Amygdala (tissue), 56 donors: ENCODE measurements around the gene KIF12.
A peak's percentile ranks its signal among the peaks of the same experiment; 100 is the strongest.

Source experiments
- DNase-seq, 56 donors: peaks; one replicate each; lab custom pipeline; 2025; lab: John Stamatoyannopoulos, UW

KIF12 gene

DNA sequence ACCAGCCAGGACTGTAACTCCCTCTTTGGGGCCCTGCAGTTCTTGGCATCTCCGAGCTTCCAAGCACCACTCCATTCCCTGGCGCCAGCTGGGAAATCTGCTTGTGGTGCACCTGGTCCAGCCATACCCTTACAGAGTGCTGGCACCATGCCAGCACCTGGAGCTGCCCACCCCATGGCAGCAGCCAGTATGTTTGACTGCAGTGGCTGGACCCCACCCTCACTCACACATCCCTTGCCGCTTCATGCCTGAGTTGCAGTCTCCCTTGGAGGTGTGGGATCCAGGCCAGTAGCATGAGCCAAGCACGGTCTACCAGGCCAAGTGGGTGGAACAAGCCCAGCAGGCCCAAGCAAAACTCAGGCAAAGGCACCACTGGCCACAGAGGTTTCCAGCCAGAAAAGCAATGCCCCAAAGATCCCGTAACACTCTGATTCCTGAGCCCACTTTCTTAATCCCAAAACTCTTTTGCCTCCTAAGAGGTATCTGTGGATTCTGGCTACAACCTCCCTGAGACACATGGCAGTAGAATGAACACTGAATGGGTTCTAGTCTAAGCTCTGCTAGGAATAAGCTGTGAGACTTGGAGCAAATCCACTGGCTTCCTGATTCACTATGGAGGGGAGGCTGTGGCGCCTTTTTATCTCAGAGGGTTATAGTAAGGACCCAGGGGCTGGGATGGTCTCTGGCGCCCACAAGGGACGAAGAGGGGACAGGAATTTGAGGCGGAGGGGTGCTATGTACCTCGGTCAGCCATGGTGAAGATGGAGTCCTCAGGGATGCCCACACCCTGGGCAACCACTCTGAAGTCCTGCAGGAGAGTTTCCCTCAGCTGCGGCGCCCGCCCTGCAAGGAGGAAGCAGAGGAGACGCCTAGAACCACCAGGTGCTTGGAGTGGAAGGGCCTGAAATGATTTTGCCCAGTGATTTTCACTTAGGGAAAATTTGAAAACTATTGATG lies 26.6 kb downstream of the KIF12 start:
- DNase-seq: peak in 34 of 56 donors; percentile 4 to 68 (median 28)

GRCh38 chr9:114071197-114071795 lies 27.8 kb downstream of the KIF12 start:
- DNase-seq: no peak

DNA sequence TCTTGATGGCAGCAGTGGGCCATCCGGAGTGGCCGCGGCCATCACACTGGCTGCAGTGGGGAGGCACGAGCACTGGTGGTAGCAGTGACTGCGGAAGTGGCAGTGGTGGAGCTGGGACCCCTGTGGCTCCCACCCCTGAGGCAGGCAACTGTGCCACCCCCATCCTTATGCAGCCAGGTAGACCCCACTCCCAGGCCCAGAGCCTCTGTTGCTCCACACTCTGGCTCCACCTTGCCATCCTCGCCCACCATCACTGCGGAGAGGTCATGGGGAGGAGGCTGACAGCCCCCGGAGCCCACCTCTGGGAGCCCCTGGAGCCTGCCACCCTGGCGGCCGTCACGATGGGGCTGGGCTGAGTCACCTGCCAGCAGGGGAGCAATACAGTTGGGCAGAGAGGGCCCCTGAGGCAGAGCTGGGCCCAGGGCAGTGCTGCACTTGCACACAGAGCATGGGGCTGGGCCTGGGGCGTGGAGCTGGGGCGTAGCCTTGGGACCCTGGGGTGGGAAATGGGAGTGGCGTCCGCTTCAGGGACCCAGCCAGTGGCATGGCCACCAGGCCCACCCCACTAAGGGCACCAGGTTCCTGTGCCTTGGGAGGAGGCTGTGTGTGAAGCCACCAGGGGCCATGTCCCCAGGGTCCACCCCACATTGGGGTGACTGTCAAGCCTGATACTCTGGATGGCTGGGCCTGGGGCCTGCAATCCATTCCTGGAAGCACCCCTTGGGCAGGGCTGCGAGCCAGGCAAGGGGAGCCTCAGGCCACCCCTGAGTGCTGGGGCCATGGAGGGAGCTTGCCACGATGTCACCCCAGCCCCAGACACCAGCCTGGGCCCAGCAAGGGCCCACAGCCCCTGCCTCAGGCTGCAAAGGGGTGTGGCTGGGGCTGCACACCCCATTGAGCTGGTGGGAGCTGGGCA lies 28.6 kb downstream of the KIF12 start:
- no peak for DNase-seq

- no peak for DNase-seq
These were observed 29.5 kb downstream of the KIF12 start for GRCh38 chr9:114069476-114070187.

DNA sequence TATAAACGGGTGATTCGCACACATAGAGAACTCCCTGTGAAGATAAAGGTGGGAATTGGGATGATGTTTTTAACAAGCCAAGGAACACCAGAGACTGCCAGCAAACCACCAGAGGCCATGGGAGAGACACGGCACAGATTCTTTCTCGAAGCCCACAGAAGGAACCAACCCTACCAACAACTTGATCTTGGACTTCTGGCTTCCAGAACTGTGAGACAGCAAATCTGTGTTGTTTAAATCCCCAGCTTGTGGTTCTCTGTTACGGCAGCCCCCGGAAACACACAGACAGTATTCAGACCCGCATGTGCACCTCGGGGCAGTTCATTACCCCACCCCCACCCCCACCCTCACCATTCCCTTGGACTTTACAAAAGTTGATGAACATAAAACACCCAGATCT lies 33.8 kb downstream of the KIF12 start:
- DNase-seq: no peak

DNA sequence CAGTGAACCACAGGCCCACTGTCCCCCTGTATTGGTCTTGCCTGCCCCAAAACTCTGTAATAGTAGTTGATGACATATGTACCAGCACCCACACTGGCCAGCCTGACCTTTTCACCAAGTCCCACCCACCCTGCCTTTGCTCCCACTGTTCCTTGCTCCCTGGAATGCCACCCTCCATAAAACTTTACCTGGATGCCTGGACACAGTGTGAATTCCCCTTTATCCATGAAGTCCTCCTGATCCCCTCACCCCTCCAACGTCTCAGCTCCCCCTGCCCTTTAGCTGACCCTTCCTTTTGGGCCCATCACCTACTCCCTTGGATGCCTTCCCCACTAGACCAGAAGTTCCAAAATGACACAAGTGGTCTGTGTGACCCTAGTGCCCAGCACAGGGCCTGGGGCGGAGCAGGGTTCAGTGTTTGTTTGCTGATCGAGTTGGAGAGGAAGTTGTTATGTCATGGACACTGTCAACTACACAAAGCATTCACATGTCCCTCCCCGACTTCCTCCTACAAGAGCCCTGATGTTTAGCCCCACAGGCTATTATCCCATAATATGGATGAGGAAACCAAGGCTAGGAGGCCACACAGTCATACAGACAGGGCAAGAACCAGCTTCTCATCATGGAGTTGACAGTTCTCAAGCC lies 37.1 kb downstream of the KIF12 start:
- DNase-seq: no peak

- DNase-seq: no peak
These were observed 37.8 kb downstream of the KIF12 start for GRCh38 chr9:114061292-114061691.

- no peak for DNase-seq
These were observed 38.4 kb downstream of the KIF12 start for GRCh38 chr9:114060711-114061110.

- DNase-seq: no peak
These were observed 39.0 kb downstream of the KIF12 start for GRCh38 chr9:114060070-114060469.

- DNase-seq: peak in 9 of 56 donors; percentile 4 to 46 (median 14)
These were observed 39.9 kb downstream of the KIF12 start for GRCh38 chr9:114059047-114059803.

DNA sequence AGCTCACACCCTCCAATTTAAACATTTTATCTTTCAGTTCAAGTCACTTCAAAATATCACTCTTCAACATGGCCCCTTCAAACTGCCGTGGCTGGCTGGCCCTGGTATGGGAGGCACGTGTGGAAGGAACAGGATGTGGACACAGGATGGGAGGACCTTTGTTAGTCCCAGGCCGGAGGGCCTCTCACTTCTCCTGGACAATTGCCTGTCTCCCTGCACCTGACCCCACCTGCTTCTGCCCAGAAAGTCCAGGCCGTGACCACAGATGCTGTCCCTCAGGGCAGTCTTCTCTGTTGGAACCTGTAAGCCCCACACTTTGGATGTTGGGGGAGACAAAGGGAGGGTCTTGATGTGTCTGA lies 40.4 kb downstream of the KIF12 start:
- DNase-seq: no peak

DNA sequence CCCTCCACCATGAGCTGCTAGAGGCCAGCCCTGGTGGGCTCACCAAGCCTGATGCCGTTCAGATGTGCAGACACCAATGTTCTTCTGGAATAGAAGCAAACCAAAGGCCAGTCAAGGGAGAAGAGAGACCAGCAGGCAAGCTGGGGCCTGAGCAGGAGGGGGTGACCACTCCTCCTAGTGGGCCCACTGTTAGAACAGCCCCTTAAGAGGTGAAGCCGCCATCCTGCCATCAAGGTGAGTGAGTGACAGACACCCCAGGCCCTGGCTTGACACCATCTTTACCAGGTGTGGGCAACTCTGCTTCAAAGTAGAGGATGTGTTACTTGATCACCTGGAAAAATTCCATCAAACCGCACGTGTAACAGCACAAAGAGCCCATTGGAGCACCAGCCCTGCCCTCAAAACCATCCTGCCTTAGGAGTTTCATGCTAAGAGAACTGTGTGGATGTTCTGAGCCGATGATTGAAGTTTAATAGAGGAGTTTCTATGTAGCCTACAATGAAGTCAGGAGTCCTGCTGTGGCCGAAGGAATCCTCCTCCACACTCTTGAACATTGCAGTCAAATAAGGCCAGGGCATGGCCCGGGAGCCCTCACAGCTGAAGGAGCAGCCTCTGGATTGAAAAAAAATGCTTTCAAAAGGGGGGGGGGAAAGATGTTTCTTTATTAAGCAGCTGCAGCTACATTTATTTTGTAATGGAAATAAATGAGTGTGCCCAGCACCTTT lies 41.8 kb downstream of the KIF12 start:
- DNase-seq: no peak

- no peak for DNase-seq
These were observed 42.6 kb downstream of the KIF12 start for GRCh38 chr9:114056527-114056926.

DNA sequence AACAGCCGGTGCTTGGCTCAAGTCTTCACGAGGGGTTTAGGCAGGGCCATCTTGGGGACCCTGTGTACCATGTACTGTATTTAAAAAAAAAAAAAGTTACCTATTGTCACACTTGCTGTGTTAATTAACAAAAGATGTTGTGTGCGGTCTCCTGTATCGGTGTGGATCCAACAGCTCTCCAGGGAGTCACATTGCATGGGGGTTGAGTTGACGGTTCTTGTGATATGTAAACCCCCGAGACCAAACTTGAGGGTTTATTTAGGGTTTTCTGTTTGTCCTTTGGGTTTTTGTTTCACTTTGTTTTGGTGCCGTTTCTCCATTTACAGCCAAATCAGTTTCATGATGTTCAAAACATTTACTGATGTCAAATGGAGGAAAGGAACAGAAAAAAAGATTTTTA lies 43.2 kb downstream of the KIF12 start:
- no peak for DNase-seq

- no peak for DNase-seq
These were observed 44.0 kb downstream of the KIF12 start for GRCh38 chr9:114055061-114055460.

DNA sequence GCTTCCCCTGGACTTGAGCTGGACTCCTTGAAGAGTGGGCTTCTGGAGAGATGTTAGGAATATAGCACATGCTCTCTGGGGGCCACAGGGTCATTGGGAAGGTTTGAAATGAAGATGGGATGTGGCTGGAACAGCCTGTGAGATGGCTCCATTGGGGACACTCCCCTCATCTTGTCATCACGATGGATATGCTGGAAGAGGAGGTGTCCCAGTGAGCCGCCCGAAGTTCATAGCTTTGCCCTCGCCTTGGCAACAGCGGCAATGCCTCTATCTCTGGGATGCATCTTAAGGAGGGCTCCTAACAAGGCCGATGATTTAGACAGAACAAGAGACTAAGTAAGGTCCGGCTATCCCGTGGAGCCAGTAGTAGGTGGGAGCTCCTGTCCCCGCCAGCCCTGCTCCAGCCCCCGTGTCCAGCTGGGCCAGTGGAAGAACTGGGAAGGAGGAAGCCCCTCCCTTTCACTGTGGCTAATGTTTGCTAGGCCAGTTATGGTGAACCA lies 44.9 kb downstream of the KIF12 start:
- DNase-seq: no peak

DNA sequence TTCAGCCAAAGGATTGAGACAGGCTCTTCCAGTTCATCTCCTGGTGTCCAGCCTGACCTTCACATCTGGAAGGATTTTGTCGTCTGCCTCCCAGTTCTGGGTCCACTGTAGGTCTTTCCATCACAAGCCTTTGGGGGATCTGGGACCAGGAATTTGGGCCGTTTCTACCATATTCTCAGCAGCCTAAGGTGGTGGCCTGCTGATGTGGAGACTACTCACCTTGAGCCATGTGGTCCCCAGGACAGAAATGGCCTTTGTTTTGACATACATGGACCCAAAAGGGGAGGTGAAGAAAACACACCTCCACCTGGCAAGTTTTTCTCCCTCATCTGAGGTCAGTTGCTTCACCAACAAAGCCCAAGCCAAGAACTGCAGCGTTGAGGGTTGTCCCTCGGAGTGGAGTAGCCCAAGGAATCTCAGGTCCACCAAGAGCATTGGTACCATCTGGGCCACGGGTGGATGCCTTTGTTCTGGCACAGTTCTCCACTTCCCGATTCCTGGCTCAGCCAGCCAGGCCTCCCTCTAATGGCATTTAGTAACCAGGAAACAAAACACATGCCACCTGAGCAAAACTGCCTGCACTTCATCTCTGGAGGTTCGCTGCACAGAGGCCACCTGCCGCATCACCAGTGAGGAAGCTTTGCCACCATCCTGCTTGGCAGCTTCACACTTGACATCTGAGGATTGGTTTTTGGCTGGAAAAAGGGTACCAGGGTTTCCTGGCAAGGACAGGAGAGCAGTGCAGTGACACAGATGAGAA lies 45.7 kb downstream of the KIF12 start:
- no peak for DNase-seq
